ENCODE measurements around the gene PRSS27. TPM values are rescaled to one million over a fixed set of nuclear protein-coding genes. Genes with fewer than 3 reads are reported as not detected.
"Not testable (repeated sequence)": the region's sequence is repeated elsewhere in the genome, so short reads cannot be mapped to it uniquely, and the experiment has no call there.

The PRSS27 gene
- total and polyA plus RNA-seq, 11 donors = 0.19 to 1.3 (median 0.39) TPM; not detected in 3

- no peak overlapping the region for H3K4me3 ChIP-seq
- H3K27me3 ChIP-seq = no peaks in the 10 kb centered on the region
- peaks cover 0 to 49% (median 34%) of the 10 kb centered on the region in 12 donors for H3K4me1 ChIP-seq
- DNase-seq = peak in 1 of 5 donors; percentile 20
- peak overlapping the region in 6 of 12 donors; percentile 68 to 91 (median 80) for H3K27ac ChIP-seq
- H3K36me3 ChIP-seq = peaks cover 0 to 25% (median 3%) of the 10 kb centered on the region in 9 donors
- H3K9me3 ChIP-seq = no peaks in the 10 kb centered on the region
- intact Hi-C loops (cut with DNase I) = loop anchor here in 1 of 10 donors (10.0 kb wide), 1 partner anchor 64 kb away; the partner anchor contains the start of gene SRRM2
- 93 to 97% (median 95%) methylated on average over 11 of the region's 11 CpGs for WGBS, 4 donors
- no peak for ATAC-seq
- TF ChIP-seq CTCF (IDR thresholded peaks at IDR 0.05) (no peak), POLR2A (IDR thresholded peaks at IDR 0.05) (no peak)
These were observed 29.2 kb downstream of the PRSS27 start for GRCh38 chr16:2690852-2691251.

DNA sequence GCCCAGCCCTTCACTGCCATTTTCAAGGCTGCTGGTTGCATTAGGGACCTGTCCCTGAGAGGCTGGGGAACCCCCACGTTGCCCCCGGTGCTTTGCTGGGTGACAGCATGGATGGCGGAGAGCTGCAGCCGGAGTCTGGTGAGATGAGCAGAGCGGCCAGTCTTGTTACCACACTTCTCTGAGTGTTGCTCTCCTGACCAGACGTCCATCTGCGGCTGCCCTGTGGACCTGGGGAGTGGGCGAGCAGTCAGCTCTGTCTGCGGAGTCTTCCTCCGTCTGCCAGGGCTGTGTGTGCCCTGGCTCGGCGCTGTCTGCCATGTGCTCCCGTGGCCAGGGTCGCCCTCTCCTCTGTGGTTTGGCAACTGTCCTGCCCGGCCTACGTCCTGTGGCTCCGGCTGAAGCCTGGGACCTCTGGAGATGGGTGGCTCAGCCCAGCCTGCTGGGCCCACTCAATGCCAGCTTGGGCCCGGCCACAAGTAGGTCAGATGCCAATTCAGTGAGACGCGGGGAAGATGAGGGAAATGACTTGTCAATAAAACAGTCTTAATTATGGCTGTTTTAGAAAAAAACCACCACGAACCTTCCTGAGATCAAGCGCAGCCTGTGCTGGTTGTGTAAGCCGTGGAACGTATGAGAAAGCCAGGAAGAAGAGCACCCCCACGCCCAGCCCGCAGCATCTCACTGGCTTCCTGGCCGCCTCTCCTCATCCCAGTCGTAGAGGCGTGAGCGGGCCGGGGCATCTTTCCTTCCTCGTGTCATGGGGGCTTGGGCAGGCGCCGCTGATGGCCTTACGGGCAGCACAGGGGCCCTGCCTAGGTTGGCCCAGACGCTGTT is 29.8 kb downstream of the PRSS27 start:
- WGBS, 4 donors = 76 to 86% (median 84%) methylated on average over 23 to 36 of the region's 36 CpGs
- intact Hi-C loops (cut with DNase I) = loop anchor here in 1 of 10 donors (10.0 kb wide), 1 partner anchor 65 kb away; the partner anchor contains the start of gene SRRM2
- ATAC-seq (no peak), DNase-seq (peak in 2 of 5 donors; percentile 17 to 44)
- Histone ChIP-seq H3K4me1 (peaks cover 0 to 49% (median 34%) of the 10 kb centered on the region in 12 donors), H3K36me3 (peaks cover 0 to 25% (median 3%) of the 10 kb centered on the region in 9 donors), H3K27ac (peak overlapping the region in 1 of 12 donors; percentile 3), H3K4me3 (no peak overlapping the region), H3K27me3 (no peaks in the 10 kb centered on the region), H3K9me3 (no peaks in the 10 kb centered on the region)
- no peak for TF ChIP-seq POLR2A (IDR thresholded peaks at IDR 0.05)
- TF ChIP-seq CTCF (IDR thresholded peaks at IDR 0.05) = no peak

DNA sequence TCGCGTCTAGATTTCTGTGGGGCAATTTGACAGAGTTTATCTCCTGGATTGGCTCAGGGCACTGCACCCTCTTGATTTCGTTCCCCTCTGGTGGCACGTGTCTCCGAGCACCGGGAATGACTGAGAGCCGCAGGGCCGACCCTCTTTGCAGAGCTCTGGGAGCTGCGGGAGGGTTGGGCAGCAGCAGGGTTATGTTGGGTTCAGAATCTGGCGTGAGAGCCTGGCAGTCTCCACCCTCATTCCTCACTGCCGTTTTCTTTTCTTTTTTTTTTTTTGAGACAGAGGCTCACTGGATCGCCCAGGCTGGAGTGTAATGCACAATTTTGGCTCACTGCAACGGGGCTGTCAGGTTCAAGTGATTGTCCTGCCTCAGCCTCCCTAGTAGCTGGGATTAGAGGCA is 30.6 kb downstream of the PRSS27 start:
- H3K9me3 ChIP-seq; DNase-seq; intact Hi-C loops (cut with DNase I); H3K27me3 ChIP-seq; ATAC-seq; H3K4me3 ChIP-seq: not testable (repeated sequence)
- Histone ChIP-seq H3K27ac (peak overlapping the region in 1 of 12 donors; percentile 3), H3K4me1 (peaks cover 0 to 52% (median 35%) of the 10 kb centered on the region in 12 donors), H3K36me3 (peaks cover 0 to 25% (median 3%) of the 10 kb centered on the region in 9 donors)
- whole genome bisulfite sequencing, 4 donors = 51 to 61% (median 56%) methylated on average over 4 to 11 of the region's 13 CpGs

- 91 to 93% (median 92%) methylated on average over 17 to 19 of the region's 19 CpGs for WGBS, 4 donors
- H3K36me3 ChIP-seq = peaks cover 0 to 24% (median 3%) of the 10 kb centered on the region in 9 donors
- no peaks in the 10 kb centered on the region for H3K27me3 ChIP-seq
- TF ChIP-seq POLR2A (IDR thresholded peaks at IDR 0.05) (no peak), CTCF (IDR thresholded peaks at IDR 0.05) (no peak)
- peaks cover 0 to 52% (median 31%) of the 10 kb centered on the region in 12 donors for H3K4me1 ChIP-seq
- intact Hi-C loops (cut with DNase I) = no loop called here
- ATAC-seq (no peak), DNase-seq (peak in 2 of 5 donors; percentile 6 to 16)
- peak overlapping the region in 1 of 12 donors; percentile 42 for H3K4me3 ChIP-seq
- H3K27ac ChIP-seq = peak overlapping the region in 1 of 12 donors; percentile 83
- no peaks in the 10 kb centered on the region for H3K9me3 ChIP-seq
These were observed 32.3 kb downstream of the PRSS27 start for GRCh38 chr16:2687531-2688308.
